GM19099 (cell line): ENCODE results near the gene OR4D9.

ENCODE experiments used
- POLR2A ChIP-seq: IDR thresholded peaks from 3 replicates; pipeline ENCODE4 v1.6.1; 2011; ENCODE audit warnings: low read depth; ENCODE audit not compliant: insufficient read length; ENCODE audit errors: extremely low read depth

The OR4D9 gene

GRCh38 chr11:59545179-59546020 is 34.1 kb downstream of the OR4D9 start:
- no peak for TF ChIP-seq POLR2A

GRCh38 chr11:59548309-59548656 is 36.9 kb downstream of the OR4D9 start:
- no peak for TF ChIP-seq POLR2A

GRCh38 chr11:59550368-59550841 is 39.1 kb downstream of the OR4D9 start:
- no peak for TF ChIP-seq POLR2A

- TF ChIP-seq POLR2A: no peak
These were observed 39.7 kb downstream of the OR4D9 start for GRCh38 chr11:59550842-59551658.

- no peak for TF ChIP-seq POLR2A
These were observed 40.6 kb downstream of the OR4D9 start for GRCh38 chr11:59551659-59552521.

- no peak for TF ChIP-seq POLR2A
These were observed 41.5 kb downstream of the OR4D9 start for GRCh38 chr11:59552844-59553243.

GRCh38 chr11:59553323-59553722 is 42.0 kb downstream of the OR4D9 start:
- no peak for TF ChIP-seq POLR2A

GRCh38 chr11:59555601-59556114 is 44.3 kb downstream of the OR4D9 start:
- TF ChIP-seq POLR2A: no peak

GRCh38 chr11:59556115-59556916 is 45.0 kb downstream of the OR4D9 start:
- no peak for TF ChIP-seq POLR2A

GRCh38 chr11:59556917-59557348 is 45.6 kb downstream of the OR4D9 start:
- no peak for TF ChIP-seq POLR2A

GRCh38 chr11:59558270-59558643 is 46.9 kb downstream of the OR4D9 start:
- no peak for TF ChIP-seq POLR2A

- no peak for TF ChIP-seq POLR2A
These were observed 48.5 kb downstream of the OR4D9 start for GRCh38 chr11:59559886-59560285.

GRCh38 chr11:59560290-59560701 is 49.0 kb downstream of the OR4D9 start:
- no peak for TF ChIP-seq POLR2A
